K562 (cell line): ENCODE data around the gene HMG20B. TPM values are rescaled to one million over a fixed set of nuclear protein-coding genes. Genes with fewer than 3 reads are reported as not detected.

Experiments
- CAMTA2 ChIP-seq: fragments of 250-450 bp; sonication (Bioruptor Pico); conservative IDR thresholded peaks from 2 replicates; pipeline ENCODE4 v1.5.1; 2022
- HMGXB4 ChIP-seq: sonication (generic); formaldehyde crosslinking; IDR thresholded peaks from 2 replicates; pipeline ENCODE4 v1.8.1; 2023; ENCODE audit warnings: mild to moderate bottlenecking, missing genetic modification reagents
- RHOXF2B ChIP-seq: fragments of 250-450 bp; sonication (Bioruptor Pico); conservative IDR thresholded peaks from 2 replicates; pipeline ENCODE4 v1.5.1; 2021
- polyA plus RNA-seq, 8 experiments: library from polyadenylated mRNA; depleted of rRNA in 4 of 8; stranded (reverse) in 5 of 8; unstranded in 3 of 8; fragments of >200 nt; fragmentation: Nextera tagmentation in 2 of 8; fragmentation: Illumina TruSeq in 1 of 8; extraction: Ambion mirVana in 2 of 8; extraction: Trizol in 1 of 8; gene quantifications; 2 replicates each; pipeline versions ENCODE4 v1.2.1 to v1.2.3, GENCODE V29; 2011 to 2014; ENCODE audit warnings: inconsistent platforms in 1 of 8, missing spikeins in 1 of 8
- total RNA-seq, 7 experiments: library from RNA; depleted of rRNA in 6 of 7; stranded (reverse); fragments of >200 nt in 6 of 7; fragmentation: Illumina TruSeq in 2 of 7; extraction: Trizol in 2 of 7; gene quantifications; 2 replicates each; pipeline versions ENCODE4 v1.2.1 to v1.2.3, GENCODE V29; 2011 to 2021; ENCODE audit warnings: low replicate concordance in 1 of 7
- TF ChIP-seq, protein P1 (sequence below): fragments of 450-650 bp; IDR thresholded peaks from 2 replicates; pipeline ENCODE4 v1.6.1; 2017; ENCODE audit warnings: mild to moderate bottlenecking, moderate library complexity
- TF ChIP-seq, protein P2 (sequence below): fragments of 250-450 bp; sonication (Bioruptor Pico); IDR thresholded peaks from 2 replicates; pipeline ENCODE4 v1.4.0; 2020

The HMG20B gene
- total and polyA plus RNA-seq, 9 of the 15 experiments (the other 6 are each of a cell fraction or from before 2014, with no cell fraction given): 0.35 to 172 (median 38.6) TPM

GRCh38 chr19:3612901-3613741 lies 40.4 kb downstream of the HMG20B start (continued):
- TF ChIP-seq HMGXB4 (CRISPR knock-in tag): 0 out of 2 replicates have a peak, but pooled peaks have one; percentile 58
- no peak for TF ChIP-seq RHOXF2B
- TF ChIP-seq, protein P1, sequence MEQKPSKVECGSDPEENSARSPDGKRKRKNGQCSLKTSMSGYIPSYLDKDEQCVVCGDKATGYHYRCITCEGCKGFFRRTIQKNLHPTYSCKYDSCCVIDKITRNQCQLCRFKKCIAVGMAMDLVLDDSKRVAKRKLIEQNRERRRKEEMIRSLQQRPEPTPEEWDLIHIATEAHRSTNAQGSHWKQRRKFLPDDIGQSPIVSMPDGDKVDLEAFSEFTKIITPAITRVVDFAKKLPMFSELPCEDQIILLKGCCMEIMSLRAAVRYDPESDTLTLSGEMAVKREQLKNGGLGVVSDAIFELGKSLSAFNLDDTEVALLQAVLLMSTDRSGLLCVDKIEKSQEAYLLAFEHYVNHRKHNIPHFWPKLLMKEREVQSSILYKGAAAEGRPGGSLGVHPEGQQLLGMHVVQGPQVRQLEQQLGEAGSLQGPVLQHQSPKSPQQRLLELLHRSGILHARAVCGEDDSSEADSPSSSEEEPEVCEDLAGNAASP: no peak
- no peak for TF ChIP-seq CAMTA2
- TF ChIP-seq, protein P2, sequence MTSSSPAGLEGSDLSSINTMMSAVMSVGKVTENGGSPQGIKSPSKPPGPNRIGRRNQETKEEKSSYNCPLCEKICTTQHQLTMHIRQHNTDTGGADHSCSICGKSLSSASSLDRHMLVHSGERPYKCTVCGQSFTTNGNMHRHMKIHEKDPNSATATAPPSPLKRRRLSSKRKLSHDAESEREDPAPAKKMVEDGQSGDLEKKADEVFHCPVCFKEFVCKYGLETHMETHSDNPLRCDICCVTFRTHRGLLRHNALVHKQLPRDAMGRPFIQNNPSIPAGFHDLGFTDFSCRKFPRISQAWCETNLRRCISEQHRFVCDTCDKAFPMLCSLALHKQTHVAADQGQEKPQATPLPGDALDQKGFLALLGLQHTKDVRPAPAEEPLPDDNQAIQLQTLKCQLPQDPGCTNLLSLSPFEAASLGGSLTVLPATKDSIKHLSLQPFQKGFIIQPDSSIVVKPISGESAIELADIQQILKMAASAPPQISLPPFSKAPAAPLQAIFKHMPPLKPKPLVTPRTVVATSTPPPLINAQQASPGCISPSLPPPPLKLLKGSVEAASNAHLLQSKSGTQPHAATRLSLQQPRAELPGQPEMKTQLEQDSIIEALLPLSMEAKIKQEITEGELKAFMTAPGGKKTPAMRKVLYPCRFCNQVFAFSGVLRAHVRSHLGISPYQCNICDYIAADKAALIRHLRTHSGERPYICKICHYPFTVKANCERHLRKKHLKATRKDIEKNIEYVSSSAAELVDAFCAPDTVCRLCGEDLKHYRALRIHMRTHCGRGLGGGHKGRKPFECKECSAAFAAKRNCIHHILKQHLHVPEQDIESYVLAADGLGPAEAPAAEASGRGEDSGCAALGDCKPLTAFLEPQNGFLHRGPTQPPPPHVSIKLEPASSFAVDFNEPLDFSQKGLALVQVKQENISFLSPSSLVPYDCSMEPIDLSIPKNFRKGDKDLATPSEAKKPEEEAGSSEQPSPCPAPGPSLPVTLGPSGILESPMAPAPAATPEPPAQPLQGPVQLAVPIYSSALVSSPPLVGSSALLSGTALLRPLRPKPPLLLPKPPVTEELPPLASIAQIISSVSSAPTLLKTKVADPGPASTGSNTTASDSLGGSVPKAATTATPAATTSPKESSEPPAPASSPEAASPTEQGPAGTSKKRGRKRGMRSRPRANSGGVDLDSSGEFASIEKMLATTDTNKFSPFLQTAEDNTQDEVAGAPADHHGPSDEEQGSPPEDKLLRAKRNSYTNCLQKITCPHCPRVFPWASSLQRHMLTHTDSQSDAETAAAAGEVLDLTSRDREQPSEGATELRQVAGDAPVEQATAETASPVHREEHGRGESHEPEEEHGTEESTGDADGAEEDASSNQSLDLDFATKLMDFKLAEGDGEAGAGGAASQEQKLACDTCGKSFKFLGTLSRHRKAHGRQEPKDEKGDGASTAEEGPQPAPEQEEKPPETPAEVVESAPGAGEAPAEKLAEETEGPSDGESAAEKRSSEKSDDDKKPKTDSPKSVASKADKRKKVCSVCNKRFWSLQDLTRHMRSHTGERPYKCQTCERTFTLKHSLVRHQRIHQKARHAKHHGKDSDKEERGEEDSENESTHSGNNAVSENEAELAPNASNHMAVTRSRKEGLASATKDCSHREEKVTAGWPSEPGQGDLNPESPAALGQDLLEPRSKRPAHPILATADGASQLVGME (CRISPR knock-in tag): no peak
